HepG2 (cell line): ENCODE results near the gene NT5C1A. TPM values are rescaled to one million over a fixed set of nuclear protein-coding genes. Genes with fewer than 3 reads are reported as not detected.

Source experiments
- ATAC-seq: fragments of 200-7000 bp; cut with Tn5 transposase; 3 replicates; pipeline ENCODE4 v1.9.1; 2020; ENCODE audit warnings: mild to moderate bottlenecking, moderate library complexity
- BruUV-seq: library from RNA; stranded (reverse); fragments of 400-500 nt; replicated peaks from 2 replicates; lab custom pipeline; 2021; lab: Mats Ljungman, UMichigan
- CTCF ChIA-PET: fragments of 300-600 bp; formaldehyde crosslinking; extraction: SDS; loops from one replicate; lab custom pipeline; 2021; ENCODE audit warnings: low total read pairs, inconsistent platforms, low intra/inter-chr PET ratio; lab: Yijun Ruan, JAX
- POLR2A ChIA-PET: fragments of 350-600 bp; sonication (Branson Sonifier 250); formaldehyde crosslinking; loops from one replicate; lab custom pipeline; 2020; ENCODE audit warnings: antibody characterized with exemption, inconsistent platforms; lab: Yijun Ruan, JAX
- DNase-seq: peaks from one replicate; pipeline ENCODE4 v3.0.0-alpha.2; 2015; ENCODE audit warnings: low spot score
- FAIRE-seq: peaks from 3 replicates; lab custom pipeline; 2011; peaks lifted over from hg19 to GRCh38; lab: Jason Lieb, UNC
- H2AFZ ChIP-seq: one replicate; pipeline ENCODE4 v1.6.1; 2011; ENCODE audit warnings: low read length, inconsistent platforms
- H3K27ac ChIP-seq: fragments of 300-600 bp; 3 replicates; pipeline ENCODE4 v1.8.0; 2011; ENCODE audit warnings: mixed run types, mild to moderate bottlenecking, mixed read lengths, low read length, inconsistent platforms; ENCODE audit not compliant: insufficient read depth; ENCODE audit errors: extremely low read length
- H3K27me3 ChIP-seq, 2 experiments: fragments of 200-600 bp in 1 of 2; 2 replicates in 1 of 2; 3 replicates in 1 of 2; pipeline versions ENCODE4 v1.6.0 to v1.8.0; 2011; ENCODE audit warnings: low read length in 2 of 2, mild to moderate bottlenecking in 2 of 2, moderate library complexity in 2 of 2, inconsistent platforms in 1 of 2; ENCODE audit not compliant: insufficient read depth in 2 of 2, control insufficient read depth in 1 of 2
- H3K36me3 ChIP-seq, 2 experiments: fragments of 200-600 bp in 1 of 2; replicated peaks in 1 of 2; 2 replicates in 1 of 2; 3 replicates in 1 of 2; pipeline versions ENCODE4 v1.5.1 to v1.8.0; 2011; ENCODE audit warnings: low read length in 2 of 2, inconsistent platforms in 1 of 2; ENCODE audit not compliant: insufficient read depth in 2 of 2, control insufficient read depth in 1 of 2
- H3K4me1 ChIP-seq: 2 replicates; pipeline ENCODE4 v1.5.1; 2012; ENCODE audit warnings: low read length, inconsistent platforms; ENCODE audit not compliant: insufficient read depth
- H3K4me2 ChIP-seq: 2 replicates; pipeline ENCODE4 v1.6.0; 2011; ENCODE audit warnings: low read depth, low read length, inconsistent platforms
- H3K4me3 ChIP-seq, 3 experiments: fragments of 200-600 bp in 1 of 3; sonication (generic), shearing (Covaris generic) in 1 of 3; replicated peaks in 1 of 3; 2 replicates each; pipeline ENCODE4 v1.5.1; 2011 to 2016; ENCODE audit warnings: low read length in 3 of 3, inconsistent platforms in 2 of 3, low read depth in 2 of 3, mild to moderate bottlenecking in 2 of 3, control low read depth in 1 of 3, mixed read lengths in 1 of 3; ENCODE audit not compliant: insufficient read depth in 1 of 3
- H3K79me2 ChIP-seq: one replicate; pipeline ENCODE4 v1.6.1; 2011; ENCODE audit warnings: low read length, inconsistent platforms; ENCODE audit not compliant: insufficient read depth
- H3K9ac ChIP-seq: 2 replicates; pipeline ENCODE4 v1.6.0; 2011; ENCODE audit warnings: mild to moderate bottlenecking, low read depth, low read length, inconsistent platforms; ENCODE audit not compliant: insufficient read depth
- H3K9me3 ChIP-seq: 2 replicates; pipeline ENCODE4 v1.5.1; 2012; ENCODE audit warnings: mild to moderate bottlenecking, low read length
- H4K20me1 ChIP-seq: 2 replicates; pipeline ENCODE4 v1.6.0; 2011; ENCODE audit warnings: inconsistent platforms, mild to moderate bottlenecking, low read length, moderate library complexity; ENCODE audit not compliant: insufficient read depth
- AGO2 ChIP-seq: fragments of 200-400 bp; formaldehyde crosslinking; optimal IDR thresholded peaks from 2 replicates; pipeline ENCODE3; 2017; ENCODE audit warnings: mild to moderate bottlenecking, low read depth, low read length, moderate library complexity
- CHD2 ChIP-seq: IDR thresholded peaks from 2 replicates; pipeline ENCODE4 v1.6.1; 2011; ENCODE audit warnings: low read depth, low read length, improper control_type of control experiment
- E2F5 ChIP-seq: sonication (generic); formaldehyde crosslinking; conservative IDR thresholded peaks from 2 replicates; pipeline ENCODE4 v1.4.0; 2020; ENCODE audit warnings: missing genetic modification reagents
- ELF3 ChIP-seq: IDR thresholded peaks from 2 replicates; pipeline ENCODE4 v1.6.1; 2016; ENCODE audit warnings: missing genetic modification reagents, missing compliant biosample characterization
- GABPA ChIP-seq, 2 experiments: IDR thresholded peaks; 2 replicates each; pipeline ENCODE4 v1.6.1; 2011 to 2016; ENCODE audit warnings: low read depth in 2 of 2, low read length in 1 of 2, missing biosample characterization in 1 of 2, missing genetic modification characterization in 1 of 2
- GATAD2A ChIP-seq: IDR thresholded peaks from 2 replicates; pipeline ENCODE4 v1.6.1; 2016
- HDAC2 ChIP-seq: sonication (generic); formaldehyde crosslinking; IDR thresholded peaks from 2 replicates; pipeline ENCODE4 v1.4.0; 2020; ENCODE audit warnings: missing genetic modification reagents
- HOXA7 ChIP-seq: sonication (generic); formaldehyde crosslinking; IDR thresholded peaks from 2 replicates; pipeline ENCODE4 v1.8.1; 2022; ENCODE audit warnings: mild to moderate bottlenecking, missing genetic modification reagents, moderate library complexity
- MXI1 ChIP-seq: IDR thresholded peaks from 3 replicates; pipeline ENCODE4 v1.6.1; 2012; ENCODE audit warnings: low read depth, low read length, inconsistent platforms, borderline replicate concordance
- POLR2A ChIP-seq, 2 experiments: IDR thresholded peaks; 2 replicates each; pipeline ENCODE4 v1.6.1; 2011; ENCODE audit warnings: low read depth in 2 of 2, low read length in 2 of 2, mild to moderate bottlenecking in 1 of 2, moderate library complexity in 1 of 2; ENCODE audit not compliant: insufficient read depth in 1 of 2
- ZNF780A ChIP-seq: sonication (generic); formaldehyde crosslinking; IDR thresholded peaks from 2 replicates; pipeline ENCODE4 v1.8.0; 2022; ENCODE audit warnings: mild to moderate bottlenecking, missing genetic modification reagents, moderate library complexity
- ZNF841 ChIP-seq: sonication (generic); formaldehyde crosslinking; IDR thresholded peaks from 2 replicates; pipeline ENCODE4 v1.8.1; 2023; ENCODE audit warnings: missing genetic modification reagents, borderline replicate concordance
- WGBS: methylation state at CpG from one replicate; pipeline ENCODE4 v1.1.6; 2017; ENCODE audit warnings: low lambda C conversion rate; 5-methylcytosine and 5-hydroxymethylcytosine counted together
- in situ Hi-C: cut with HindIII; loops from 2 replicates; pipeline ENCODE4 v1.10.0; 2017; ENCODE audit warnings: low pct_unique_long_range_greater_than_20kb; ENCODE audit not compliant: extremely low pct_ligation_motif_present
- intact Hi-C: fragments of 100-400 bp; cut with micrococcal nuclease; formaldehyde crosslinking; loops from one replicate; pipeline ENCODE4 v1.10.0; 2022; ENCODE audit not compliant: unreplicated experiment
- polyA plus RNA-seq, 8 experiments: library from polyadenylated mRNA; depleted of rRNA in 3 of 8; stranded (reverse) in 7 of 8; unstranded in 1 of 8; fragments of >200 nt; fragmentation: Illumina TruSeq in 4 of 8; extraction: Trizol in 4 of 8; gene quantifications; 2 replicates each; pipeline versions ENCODE4 v1.2.1 to v1.2.3, GENCODE V29; 2011 to 2016; ENCODE audit warnings: low read depth in 4 of 8, missing spikeins in 1 of 8, mixed read lengths in 1 of 8; ENCODE audit not compliant: insufficient read depth in 1 of 8
- total RNA-seq, 5 experiments: library from RNA; depleted of rRNA; stranded (reverse); fragments of >200 nt; fragmentation: Illumina TruSeq; extraction: Trizol; gene quantifications; 2 replicates each; pipeline ENCODE4 v1.2.3, GENCODE V29; 2016; ENCODE audit warnings: low read depth in 1 of 5
- TF ChIP-seq, protein P1 (sequence below): IDR thresholded peaks from 2 replicates; pipeline ENCODE4 v1.6.1; 2016; ENCODE audit warnings: control low read depth
- TF ChIP-seq, protein P2 (sequence below): sonication (generic); formaldehyde crosslinking; conservative IDR thresholded peaks from 2 replicates; pipeline ENCODE4 v1.4.0; 2020; ENCODE audit warnings: missing genetic modification reagents

Gene NT5C1A
- total and polyA plus RNA-seq, 2 of the 13 experiments (the other 11 are each of a cell fraction or from before 2014, with no cell fraction given): not detected

DNA sequence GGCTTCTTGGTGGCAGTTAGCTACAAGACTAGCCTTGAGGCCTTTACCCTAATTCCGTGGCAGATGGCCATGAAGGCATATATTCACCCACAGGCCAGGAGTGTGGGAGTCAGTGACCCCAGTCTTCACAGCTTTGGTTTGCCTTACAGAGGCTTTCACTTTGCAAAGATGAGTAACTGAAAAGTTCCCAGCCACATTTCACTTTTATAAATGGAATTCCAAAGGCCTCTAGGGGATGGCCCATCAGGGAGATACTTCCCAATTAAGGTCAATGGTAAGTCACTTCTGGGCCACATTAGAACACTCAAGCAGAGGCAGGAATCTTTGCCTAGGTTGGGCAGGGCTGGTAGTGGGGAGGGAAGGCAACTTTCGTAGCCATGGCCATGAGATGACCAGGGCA is 19.4 kb downstream of the NT5C1A start:
- TF ChIP-seq POLR2A (IDR thresholded peaks at IDR 0.05; ENCODE audit: insufficient read depth in 1 of 2, low read depth in 2 of 2, low read length in 2 of 2) (no peak), CHD2 (no peak), ELF3 (no peak), AGO2 (no peak), HOXA7 (CRISPR knock-in tag) (no peak), ZNF780A (CRISPR knock-in tag) (no peak), MXI1 (no peak)
- TF ChIP-seq, protein P1, sequence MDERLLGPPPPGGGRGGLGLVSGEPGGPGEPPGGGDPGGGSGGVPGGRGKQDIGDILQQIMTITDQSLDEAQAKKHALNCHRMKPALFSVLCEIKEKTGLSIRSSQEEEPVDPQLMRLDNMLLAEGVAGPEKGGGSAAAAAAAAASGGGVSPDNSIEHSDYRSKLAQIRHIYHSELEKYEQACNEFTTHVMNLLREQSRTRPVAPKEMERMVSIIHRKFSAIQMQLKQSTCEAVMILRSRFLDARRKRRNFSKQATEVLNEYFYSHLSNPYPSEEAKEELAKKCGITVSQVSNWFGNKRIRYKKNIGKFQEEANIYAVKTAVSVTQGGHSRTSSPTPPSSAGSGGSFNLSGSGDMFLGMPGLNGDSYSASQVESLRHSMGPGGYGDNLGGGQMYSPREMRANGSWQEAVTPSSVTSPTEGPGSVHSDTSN (CRISPR knock-in tag): no peak

DNA sequence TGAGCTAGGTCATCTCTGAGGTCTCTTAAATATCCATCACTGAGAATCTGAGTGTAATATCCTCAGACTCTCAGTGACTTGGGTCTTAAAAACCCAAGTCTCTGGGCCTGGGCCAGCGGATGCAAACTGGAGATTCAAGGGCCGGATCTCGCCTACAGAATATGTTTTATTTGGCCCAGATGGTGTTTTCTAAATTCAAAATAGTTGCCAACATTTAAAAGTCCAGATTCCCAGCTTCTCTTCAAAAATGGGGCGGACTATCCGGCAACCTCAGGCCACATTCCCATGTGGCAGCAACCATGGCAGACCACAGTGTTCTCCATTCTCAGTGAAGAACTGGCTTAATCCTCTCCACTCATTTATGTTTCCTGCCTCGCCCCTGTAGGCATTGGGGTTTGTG is 19.8 kb downstream of the NT5C1A start:
- intact Hi-C loops (no loop called here), in situ Hi-C loops (loop anchor here (5.0 kb wide), 1 partner anchor 45 kb away; no protein-coding TSS in a partner anchor)
- 34% methylated on average over 6 of the region's 6 CpGs for WGBS
- H3K9me3 ChIP-seq: no peaks in the 10 kb centered on the region
- no peak overlapping the region for H3K27ac ChIP-seq
- H3K9ac ChIP-seq: no peak overlapping the region
- POLR2A ChIA-PET: no interaction called here
- H4K20me1 ChIP-seq: no peaks in the 10 kb centered on the region
- no peaks in the 10 kb centered on the region for H3K79me2 ChIP-seq
- no peak for DNase-seq
- FAIRE-seq: no peak
- no peaks in the 10 kb centered on the region for H3K4me1 ChIP-seq
- no TSS peak for BruUV-seq
- H2AFZ ChIP-seq: no peak overlapping the region
- no peak overlapping the region for H3K4me2 ChIP-seq
- peaks cover 3 to 49% of the 10 kb centered on the region in 2 experiments; a peak in 4 of 5 replicates for H3K27me3 ChIP-seq
- CTCF ChIA-PET: no interaction called here
- H3K36me3 ChIP-seq: no peaks in the 10 kb centered on the region
- H3K4me3 ChIP-seq: no peak overlapping the region
- no peak for ATAC-seq
- TF ChIP-seq GATAD2A (CRISPR knock-in tag) (no peak), ZNF841 (no peak), E2F5 (CRISPR knock-in tag) (no peak), HDAC2 (CRISPR knock-in tag) (no peak), GABPA (IDR thresholded peaks at IDR 0.05; ENCODE audit: low read depth, low read length) (no peak), GABPA (CRISPR knock-in tag; IDR thresholded peaks at IDR 0.05; ENCODE audit: low read depth) (no peak)
- TF ChIP-seq, protein P2, sequence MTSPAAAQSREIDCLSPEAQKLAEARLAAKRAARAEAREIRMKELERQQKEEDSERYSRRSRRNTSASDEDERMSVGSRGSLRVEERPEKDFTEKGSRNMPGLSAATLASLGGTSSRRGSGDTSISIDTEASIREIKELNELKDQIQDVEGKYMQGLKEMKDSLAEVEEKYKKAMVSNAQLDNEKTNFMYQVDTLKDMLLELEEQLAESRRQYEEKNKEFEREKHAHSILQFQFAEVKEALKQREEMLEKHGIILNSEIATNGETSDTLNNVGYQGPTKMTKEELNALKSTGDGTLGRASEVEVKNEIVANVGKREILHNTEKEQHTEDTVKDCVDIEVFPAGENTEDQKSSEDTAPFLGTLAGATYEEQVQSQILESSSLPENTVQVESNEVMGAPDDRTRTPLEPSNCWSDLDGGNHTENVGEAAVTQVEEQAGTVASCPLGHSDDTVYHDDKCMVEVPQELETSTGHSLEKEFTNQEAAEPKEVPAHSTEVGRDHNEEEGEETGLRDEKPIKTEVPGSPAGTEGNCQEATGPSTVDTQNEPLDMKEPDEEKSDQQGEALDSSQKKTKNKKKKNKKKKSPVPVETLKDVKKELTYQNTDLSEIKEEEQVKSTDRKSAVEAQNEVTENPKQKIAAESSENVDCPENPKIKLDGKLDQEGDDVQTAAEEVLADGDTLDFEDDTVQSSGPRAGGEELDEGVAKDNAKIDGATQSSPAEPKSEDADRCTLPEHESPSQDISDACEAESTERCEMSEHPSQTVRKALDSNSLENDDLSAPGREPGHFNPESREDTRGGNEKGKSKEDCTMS (CRISPR knock-in tag): no peak

More for the DNA sequence above, 19.4 kb downstream of the NT5C1A start:
- BruUV-seq: no TSS peak
- H3K27me3 ChIP-seq: peaks cover 3 to 45% of the 10 kb centered on the region in 2 experiments; a peak in 4 of 5 replicates
- ATAC-seq: no peak
- no peaks in the 10 kb centered on the region for H3K79me2 ChIP-seq
- no peak for FAIRE-seq
- 100% methylated on average over 1 of the region's 2 CpGs for WGBS
- DNase-seq: no peak
- H3K27ac ChIP-seq: no peak overlapping the region
- no peak overlapping the region for H3K4me3 ChIP-seq
- no peak overlapping the region for H3K4me2 ChIP-seq
- H3K9me3 ChIP-seq: no peaks in the 10 kb centered on the region
- CTCF ChIA-PET: interaction anchor here (1.9 kb wide), 1 partner anchor 46 kb away, joined by 24 read pairs; no protein-coding TSS in a partner anchor
- in situ Hi-C loops: loop anchor here (5.0 kb wide), 1 partner anchor 45 kb away; no protein-coding TSS in a partner anchor
- POLR2A ChIA-PET: no interaction called here
- no peak overlapping the region for H2AFZ ChIP-seq
- no peaks in the 10 kb centered on the region for H4K20me1 ChIP-seq
- H3K36me3 ChIP-seq: no peaks in the 10 kb centered on the region
- H3K4me1 ChIP-seq: no peaks in the 10 kb centered on the region
- H3K9ac ChIP-seq: no peak overlapping the region
- intact Hi-C loops: no loop called here
